IMR-90 (cell line): ENCODE results near the gene C10orf67. TPM values are rescaled to one million over a fixed set of nuclear protein-coding genes. Genes with fewer than 3 reads are reported as not detected.

Experiments used
- ATAC-seq: fragments of 200-7000 bp; cut with Tn5 transposase; 2 replicates; pipeline ENCODE4 v1.9.1; 2020; ENCODE audit warnings: low read depth, mild to moderate bottlenecking, moderate library complexity
- BruUV-seq: library from RNA; stranded (reverse); fragments of 400-500 nt; replicated peaks from 2 replicates; lab custom pipeline; 2021; lab: Mats Ljungman, UMichigan
- CTCF ChIA-PET: fragments of 300-600 bp; formaldehyde crosslinking; extraction: SDS; loops from one replicate; lab custom pipeline; 2021; ENCODE audit warnings: antibody characterized with exemption; lab: Yijun Ruan, JAX
- POLR2A ChIA-PET: fragments of 300-600 bp; sonication (Branson Sonifier 250); formaldehyde crosslinking; loops from one replicate; lab custom pipeline; 2022; ENCODE audit warnings: antibody characterized with exemption; ENCODE audit not compliant: unreplicated experiment; lab: Charles Lee
- DNase-seq: peaks from one replicate; pipeline ENCODE4 v3.0.0; 2013
- H2AFZ ChIP-seq: replicated peaks from 2 replicates; pipeline ENCODE3; 2013; ENCODE audit warnings: low read length, mild to moderate bottlenecking; ENCODE audit not compliant: poor library complexity
- H2AK5ac ChIP-seq: 2 replicates; pipeline ENCODE4 v1.6.1; 2013; ENCODE audit warnings: low read depth, low read length, inconsistent platforms
- H2AK9ac ChIP-seq: replicated peaks from 2 replicates; pipeline ENCODE3; 2013; ENCODE audit warnings: mild to moderate bottlenecking, low read depth, low read length, moderate library complexity; ENCODE audit not compliant: poor library complexity
- H2BK120ac ChIP-seq: 2 replicates; pipeline ENCODE4 v1.6.1; 2013; ENCODE audit warnings: low read depth, low read length, inconsistent platforms
- H2BK15ac ChIP-seq: 3 replicates; pipeline ENCODE4 v1.6.1; 2013; ENCODE audit warnings: low read depth, low read length, inconsistent platforms
- H2BK20ac ChIP-seq: 2 replicates; pipeline ENCODE4 v1.6.1; 2013; ENCODE audit warnings: low read depth, mild to moderate bottlenecking, inconsistent platforms, low read length, moderate library complexity
- H2BK5ac ChIP-seq: 2 replicates; pipeline ENCODE4 v1.6.1; 2013; ENCODE audit warnings: mild to moderate bottlenecking, low read depth, low read length, inconsistent platforms; ENCODE audit not compliant: poor library complexity, severe bottlenecking
- H3K14ac ChIP-seq: replicated peaks from 2 replicates; pipeline ENCODE4 v1.6.1; 2013; ENCODE audit warnings: low read depth, low read length, inconsistent platforms
- H3K18ac ChIP-seq: 2 replicates; pipeline ENCODE4 v1.6.1; 2013; ENCODE audit warnings: low read depth, low read length, control low read depth
- H3K23ac ChIP-seq: 2 replicates; pipeline ENCODE4 v1.6.1; 2013; ENCODE audit warnings: low read depth, low read length, inconsistent platforms
- H3K27ac ChIP-seq: 2 replicates; pipeline ENCODE4 v1.5.1; 2013; ENCODE audit warnings: mild to moderate bottlenecking, control low read depth, low read length; ENCODE audit not compliant: insufficient read depth
- H3K27me3 ChIP-seq: 2 replicates; pipeline ENCODE4 v1.6.1; 2013; ENCODE audit warnings: low read length; ENCODE audit not compliant: control insufficient read depth, insufficient read depth
- H3K36me3 ChIP-seq: 2 replicates; pipeline ENCODE4 v1.6.1; 2013; ENCODE audit warnings: low read length, mixed read lengths; ENCODE audit not compliant: control insufficient read depth, insufficient read depth
- H3K4ac ChIP-seq: 2 replicates; pipeline ENCODE4 v1.6.1; 2013; ENCODE audit warnings: low read depth, low read length, inconsistent platforms
- H3K4me1 ChIP-seq: 2 replicates; pipeline ENCODE4 v1.6.1; 2013; ENCODE audit warnings: low read length, mixed read lengths; ENCODE audit not compliant: control insufficient read depth, insufficient read depth
- H3K4me2 ChIP-seq: 2 replicates; pipeline ENCODE4 v1.6.1; 2013; ENCODE audit warnings: low read depth, mild to moderate bottlenecking, control low read depth, low read length, moderate library complexity
- H3K4me3 ChIP-seq: 2 replicates; pipeline ENCODE4 v1.5.1; 2013; ENCODE audit warnings: low read depth, mild to moderate bottlenecking, control low read depth, low read length, moderate library complexity; ENCODE audit not compliant: insufficient read depth
- H3K56ac ChIP-seq: 2 replicates; pipeline ENCODE4 v1.6.1; 2013; ENCODE audit warnings: low read length, inconsistent platforms; ENCODE audit not compliant: insufficient read depth; ENCODE audit errors: extremely low read depth
- H3K79me1 ChIP-seq, 2 experiments: 2 replicates each; pipeline ENCODE4 v1.6.1; 2013; ENCODE audit warnings: low read length in 2 of 2, inconsistent platforms in 1 of 2, low read depth in 1 of 2
- H3K9ac ChIP-seq: 2 replicates; pipeline ENCODE4 v1.6.1; 2013; ENCODE audit warnings: low read depth, low read length, control low read depth
- H3K9me1 ChIP-seq: 2 replicates; pipeline ENCODE4 v1.6.1; 2013; ENCODE audit warnings: low read length, inconsistent platforms; ENCODE audit not compliant: insufficient read depth
- H3K9me3 ChIP-seq: 2 replicates; pipeline ENCODE4 v1.6.1; 2013; ENCODE audit warnings: low read length; ENCODE audit not compliant: control insufficient read depth, insufficient read depth
- H4K20me1 ChIP-seq: 2 replicates; pipeline ENCODE4 v1.6.1; 2013; ENCODE audit warnings: low read length, inconsistent platforms; ENCODE audit not compliant: insufficient read depth
- H4K5ac ChIP-seq: 2 replicates; pipeline ENCODE4 v1.6.1; 2013; ENCODE audit warnings: mild to moderate bottlenecking, low read depth, low read length, control low read depth
- H4K8ac ChIP-seq, 2 experiments: 2 replicates each; pipeline ENCODE4 v1.6.1; 2013; ENCODE audit warnings: low read depth in 2 of 2, low read length in 2 of 2, control low read depth in 1 of 2, inconsistent platforms in 1 of 2
- H4K91ac ChIP-seq: 2 replicates; pipeline ENCODE4 v1.6.1; 2013; ENCODE audit warnings: low read depth, low read length, inconsistent platforms; ENCODE audit not compliant: insufficient read depth
- BHLHE40 ChIP-seq: fragments of 150-350 bp; IDR thresholded peaks from 2 replicates; pipeline ENCODE4 v1.6.1; 2016; ENCODE audit warnings: mild to moderate bottlenecking, low read depth, low read length
- CEBPB ChIP-seq: IDR thresholded peaks from 2 replicates; pipeline ENCODE4 v1.6.1; 2012; ENCODE audit warnings: low read depth, low read length, improper control_type of control experiment
- CHD1 ChIP-seq: IDR thresholded peaks from 2 replicates; pipeline ENCODE4 v1.6.1; 2012; ENCODE audit warnings: low read depth, low read length, improper control_type of control experiment
- CTCF ChIP-seq: conservative IDR thresholded peaks from 2 replicates; pipeline ENCODE4 v1.5.1; 2012; ENCODE audit warnings: mild to moderate bottlenecking, low read depth, low read length, improper control_type of control experiment
- ELK1 ChIP-seq: fragments of 150-350 bp; IDR thresholded peaks from 2 replicates; pipeline ENCODE4 v1.6.1; 2016; ENCODE audit warnings: low read depth, mild to moderate bottlenecking, low read length, moderate library complexity, borderline replicate concordance
- FOS ChIP-seq: fragments of 150-350 bp; IDR thresholded peaks from 2 replicates; pipeline ENCODE4 v1.6.1; 2016; ENCODE audit warnings: low read depth, low read length
- MAFK ChIP-seq: IDR thresholded peaks from 2 replicates; pipeline ENCODE4 v1.6.1; 2012; ENCODE audit warnings: low read depth, low read length, improper control_type of control experiment
- MAZ ChIP-seq: IDR thresholded peaks from 2 replicates; pipeline ENCODE4 v1.6.1; 2012; ENCODE audit warnings: low read depth, mild to moderate bottlenecking, low read length, improper control_type of control experiment, moderate library complexity, borderline replicate concordance
- MXI1 ChIP-seq: IDR thresholded peaks from 2 replicates; pipeline ENCODE4 v1.6.1; 2012; ENCODE audit warnings: low read depth, mild to moderate bottlenecking, low read length, moderate library complexity, borderline replicate concordance
- NFE2L2 ChIP-seq: fragments of 150-350 bp; IDR thresholded peaks from 2 replicates; pipeline ENCODE4 v1.6.1; 2016; ENCODE audit warnings: low read depth, mild to moderate bottlenecking, low read length
- POLR2A ChIP-seq: IDR thresholded peaks from 2 replicates; pipeline ENCODE4 v1.6.1; 2012; ENCODE audit warnings: mild to moderate bottlenecking, low read depth, low read length
- RAD21 ChIP-seq: IDR thresholded peaks from 2 replicates; pipeline ENCODE4 v1.6.1; 2012; ENCODE audit warnings: low read length, improper control_type of control experiment
- RCOR1 ChIP-seq: IDR thresholded peaks from 2 replicates; pipeline ENCODE4 v1.6.1; 2012; ENCODE audit warnings: mild to moderate bottlenecking, low read length, improper control_type of control experiment; ENCODE audit not compliant: insufficient replicate concordance
- RFX5 ChIP-seq: IDR thresholded peaks from 2 replicates; pipeline ENCODE4 v1.8.0; 2012; ENCODE audit warnings: low read depth, mild to moderate bottlenecking, low read length, moderate library complexity
- SMC3 ChIP-seq: fragments of 150-350 bp; IDR thresholded peaks from 2 replicates; pipeline ENCODE4 v1.6.1; 2016; ENCODE audit warnings: low read depth, mild to moderate bottlenecking, antibody characterized with exemption, low read length, moderate library complexity
- USF2 ChIP-seq: fragments of 150-350 bp; IDR thresholded peaks from 2 replicates; pipeline ENCODE4 v1.6.1; 2017; ENCODE audit warnings: mild to moderate bottlenecking, antibody characterized with exemption, low read length, low read depth
- WGBS, 2 experiments: methylation state at CpG; one replicate each; pipeline versions ENCODE4 v1.1.5 to v1.1.7; 2013; ENCODE audit warnings: missing lambda C conversion rate in 2 of 2; ENCODE audit not compliant: insufficient read length in 1 of 2; ENCODE audit errors: extremely low coverage in 2 of 2; 5-methylcytosine and 5-hydroxymethylcytosine counted together
- dilution Hi-C: fragments of 300-500 bp; cut with HindIII; formaldehyde crosslinking; loops from one replicate; pipeline ENCODE4 v1.14.3; 2018; ENCODE audit warnings: low sequenced_read_pairs; ENCODE audit not compliant: unreplicated experiment
- in situ Hi-C: fragments of 300-500 bp; cut with MboI; formaldehyde crosslinking; loops from 3 replicates; pipeline ENCODE4 v1.14.3; 2019; ENCODE audit warnings: low sequenced_read_pairs, inconsistent platforms, mixed read lengths
- intact Hi-C: fragments of 100-400 bp; cut with micrococcal nuclease; formaldehyde crosslinking; loops from 2 replicates; pipeline ENCODE4 v1.10.0; 2022
- polyA plus RNA-seq, 3 experiments: library from polyadenylated mRNA; depleted of rRNA; stranded (reverse); fragments of >200 nt; gene quantifications; 2 replicates each; pipeline ENCODE4 v1.2.3, GENCODE V29; 2012; ENCODE audit warnings: low replicate concordance in 1 of 3
- total RNA-seq: library from RNA; depleted of rRNA; stranded (reverse); fragments of >200 nt; gene quantifications from 2 replicates; pipeline ENCODE4 v1.2.3, GENCODE V29; 2012

C10orf67 gene
- total and polyA plus RNA-seq, 2 of the 4 experiments (the other 2 are of a cell fraction) = 0.15 to 0.18 TPM

- Histone ChIP-seq H3K9me1 (no peaks in the 10 kb centered on the region), H3K18ac (no peak overlapping the region), H4K8ac (no peak overlapping the region), H3K4me3 (no peak overlapping the region), H2AFZ (no peak overlapping the region), H3K9ac (no peak overlapping the region), H3K23ac (no peak overlapping the region), H4K5ac (no peak overlapping the region), H3K27me3 (peaks cover 47% of the 10 kb centered on the region), H2BK15ac (no peak overlapping the region), H2BK5ac (no peak overlapping the region), H2BK120ac (no peak overlapping the region), H3K4ac (no peak overlapping the region), H4K91ac (no peak overlapping the region), H3K56ac (no peak overlapping the region), H3K79me1 (no peaks in the 10 kb centered on the region), H3K27ac (no peak overlapping the region), H4K20me1 (no peaks in the 10 kb centered on the region), H3K4me1 (no peaks in the 10 kb centered on the region), H2AK5ac (no peak overlapping the region), H3K14ac (no peak overlapping the region), H2AK9ac (no peak overlapping the region), H3K4me2 (no peak overlapping the region), H2BK20ac (no peak overlapping the region), H3K36me3 (no peaks in the 10 kb centered on the region), H3K9me3 (no peaks in the 10 kb centered on the region)
- WGBS, 2 experiments = no CpG with 5 or more reads among the region's 11 CpGs
- DNase-seq (no peak), ATAC-seq (no peak)
- intact Hi-C loops = no loop called here
- in situ Hi-C loops = no loop called here
- dilution Hi-C loops = no loop called here
- TF ChIP-seq RAD21 = no peak
- no peak for TF ChIP-seq CEBPB
- no peak for TF ChIP-seq SMC3
- no peak for TF ChIP-seq MAZ
- no peak for TF ChIP-seq CHD1
- no peak for TF ChIP-seq NFE2L2
- TF ChIP-seq CTCF = no peak
- no peak for TF ChIP-seq BHLHE40
- TF ChIP-seq RCOR1 = no peak
- no peak for TF ChIP-seq USF2
- no peak for TF ChIP-seq MAFK
- no peak for TF ChIP-seq FOS
- TF ChIP-seq RFX5 = no peak
- TF ChIP-seq POLR2A = no peak
- TF ChIP-seq ELK1 = no peak
- no peak for TF ChIP-seq MXI1
- BruUV-seq = no TSS peak
- CTCF ChIA-PET = interaction anchor here (1.2 kb wide), 1 partner anchor 43 kb away, joined by 3 read pairs; no protein-coding TSS in a partner anchor
- POLR2A ChIA-PET = no interaction called here
Measured at GRCh38 chr10:23200997-23201652, 143.5 kb downstream of the C10orf67 start.
